HUDEP-2 (cell line): Measurements from ENCODE around the gene FRMPD4.

ENCODE experiments used
- DNase-seq, 76 experiments: peaks; one replicate each; lab custom pipeline; 2025; ENCODE audit not compliant: unreplicated experiment in 76 of 76; lab: John Stamatoyannopoulos, UW

Gene FRMPD4

GRCh38 chrX:12360383-12360782, 222.1 kb downstream of the FRMPD4 start:
- no peak for DNase-seq

GRCh38 chrX:12360986-12361598, 222.8 kb downstream of the FRMPD4 start:
- no peak for DNase-seq

- DNase-seq: no peak
Observed at GRCh38 chrX:12363216-12363615, 224.9 kb downstream of the FRMPD4 start.

GRCh38 chrX:12366440-12366839, 228.2 kb downstream of the FRMPD4 start:
- no peak for DNase-seq

GRCh38 chrX:12367254-12367653, 229.0 kb downstream of the FRMPD4 start:
- DNase-seq: no peak

- DNase-seq: no peak
Observed at GRCh38 chrX:12370497-12370986, 232.3 kb downstream of the FRMPD4 start.

GRCh38 chrX:12372111-12372510, 233.8 kb downstream of the FRMPD4 start:
- peak in 1 of 76 experiments; percentile 0 for DNase-seq

GRCh38 chrX:12374286-12374685, 236.0 kb downstream of the FRMPD4 start:
- no peak for DNase-seq

GRCh38 chrX:12378253-12378652, 240.0 kb downstream of the FRMPD4 start:
- no peak for DNase-seq

GRCh38 chrX:12378706-12379105, 240.4 kb downstream of the FRMPD4 start:
- no peak for DNase-seq

- no peak for DNase-seq
Observed at GRCh38 chrX:12379671-12380070, 241.4 kb downstream of the FRMPD4 start.

GRCh38 chrX:12383196-12383595, 244.9 kb downstream of the FRMPD4 start:
- no peak for DNase-seq

GRCh38 chrX:12390301-12390700, 252.0 kb downstream of the FRMPD4 start:
- DNase-seq: no peak

- DNase-seq: no peak
Observed at GRCh38 chrX:12396584-12396983, 258.3 kb downstream of the FRMPD4 start.

- no peak for DNase-seq
Observed at GRCh38 chrX:12400218-12400617, 261.9 kb downstream of the FRMPD4 start.

GRCh38 chrX:12401252-12401651, 263.0 kb downstream of the FRMPD4 start:
- no peak for DNase-seq

- DNase-seq: no peak
Observed at GRCh38 chrX:12403474-12404082, 265.3 kb downstream of the FRMPD4 start.

GRCh38 chrX:12405306-12405705, 267.0 kb downstream of the FRMPD4 start:
- no peak for DNase-seq

GRCh38 chrX:12410523-12410922, 272.2 kb downstream of the FRMPD4 start:
- DNase-seq: no peak

- DNase-seq: no peak
Observed at GRCh38 chrX:12411831-12412230, 273.6 kb downstream of the FRMPD4 start.

GRCh38 chrX:12412561-12412960, 274.3 kb downstream of the FRMPD4 start:
- no peak for DNase-seq

GRCh38 chrX:12419591-12419990, 281.3 kb downstream of the FRMPD4 start:
- DNase-seq: no peak
